ENCODE results near the gene SCD5.

DNA sequence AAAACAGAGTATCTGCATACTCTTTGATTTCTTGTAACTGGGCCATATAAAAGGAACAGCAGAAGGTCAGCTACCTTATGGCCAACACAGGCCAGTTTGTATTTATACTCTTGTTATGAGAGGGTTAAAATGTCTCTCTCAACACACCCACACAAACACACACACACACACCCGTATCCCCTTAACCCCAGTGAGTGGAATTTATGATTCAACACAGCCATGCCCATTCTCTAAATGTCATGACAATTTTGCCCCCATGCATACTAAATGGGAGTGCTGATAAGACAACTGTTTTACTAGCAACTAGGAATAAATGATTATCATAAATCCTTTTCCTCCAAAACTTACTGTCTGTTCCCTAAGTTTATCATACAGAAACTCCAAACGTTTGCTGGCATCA lies 22.1 kb upstream of the SCD5 start:
- TF ChIP-seq, protein P1, sequence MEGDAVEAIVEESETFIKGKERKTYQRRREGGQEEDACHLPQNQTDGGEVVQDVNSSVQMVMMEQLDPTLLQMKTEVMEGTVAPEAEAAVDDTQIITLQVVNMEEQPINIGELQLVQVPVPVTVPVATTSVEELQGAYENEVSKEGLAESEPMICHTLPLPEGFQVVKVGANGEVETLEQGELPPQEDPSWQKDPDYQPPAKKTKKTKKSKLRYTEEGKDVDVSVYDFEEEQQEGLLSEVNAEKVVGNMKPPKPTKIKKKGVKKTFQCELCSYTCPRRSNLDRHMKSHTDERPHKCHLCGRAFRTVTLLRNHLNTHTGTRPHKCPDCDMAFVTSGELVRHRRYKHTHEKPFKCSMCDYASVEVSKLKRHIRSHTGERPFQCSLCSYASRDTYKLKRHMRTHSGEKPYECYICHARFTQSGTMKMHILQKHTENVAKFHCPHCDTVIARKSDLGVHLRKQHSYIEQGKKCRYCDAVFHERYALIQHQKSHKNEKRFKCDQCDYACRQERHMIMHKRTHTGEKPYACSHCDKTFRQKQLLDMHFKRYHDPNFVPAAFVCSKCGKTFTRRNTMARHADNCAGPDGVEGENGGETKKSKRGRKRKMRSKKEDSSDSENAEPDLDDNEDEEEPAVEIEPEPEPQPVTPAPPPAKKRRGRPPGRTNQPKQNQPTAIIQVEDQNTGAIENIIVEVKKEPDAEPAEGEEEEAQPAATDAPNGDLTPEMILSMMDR (IDR thresholded peaks at IDR 0.05): no peak
- TF ChIP-seq ZFX (IDR thresholded peaks at IDR 0.05; ENCODE audit: borderline replicate concordance): no peak

All from 22Rv1 (cell line).